GM12801 (cell line): Measurements from ENCODE around the gene MACIR.

ENCODE experiments used
- CTCF ChIP-seq: IDR thresholded peaks from one replicate; pipeline ENCODE4 v1.5.1; 2011; ENCODE audit warnings: control low read depth; ENCODE audit not compliant: insufficient read length; ENCODE audit errors: extremely low read depth

The MACIR gene

GRCh38 chr5:103234239-103234975 is 24.2 kb upstream of the MACIR start:
- TF ChIP-seq CTCF: no peak

DNA sequence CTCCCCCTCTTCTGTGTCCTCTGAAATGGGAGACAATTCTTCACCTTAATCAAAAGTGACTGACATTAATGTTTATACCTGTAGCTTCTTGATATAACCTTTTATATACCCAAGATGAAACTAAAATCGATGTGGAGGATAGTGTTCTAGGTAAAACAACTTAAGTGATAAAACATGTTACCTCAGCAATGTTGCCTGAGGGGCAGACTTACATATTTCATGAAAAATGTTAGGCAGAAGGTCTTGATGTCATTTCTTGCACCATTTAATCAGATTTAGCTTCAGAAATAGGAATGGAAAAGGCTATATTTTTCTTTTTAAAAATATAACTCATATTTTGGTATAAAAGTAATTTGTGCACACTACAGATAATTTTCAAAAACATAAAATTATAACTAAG is 22.7 kb upstream of the MACIR start:
- TF ChIP-seq CTCF: no peak

GRCh38 chr5:103237778-103238177 is 20.8 kb upstream of the MACIR start:
- TF ChIP-seq CTCF: no peak

DNA sequence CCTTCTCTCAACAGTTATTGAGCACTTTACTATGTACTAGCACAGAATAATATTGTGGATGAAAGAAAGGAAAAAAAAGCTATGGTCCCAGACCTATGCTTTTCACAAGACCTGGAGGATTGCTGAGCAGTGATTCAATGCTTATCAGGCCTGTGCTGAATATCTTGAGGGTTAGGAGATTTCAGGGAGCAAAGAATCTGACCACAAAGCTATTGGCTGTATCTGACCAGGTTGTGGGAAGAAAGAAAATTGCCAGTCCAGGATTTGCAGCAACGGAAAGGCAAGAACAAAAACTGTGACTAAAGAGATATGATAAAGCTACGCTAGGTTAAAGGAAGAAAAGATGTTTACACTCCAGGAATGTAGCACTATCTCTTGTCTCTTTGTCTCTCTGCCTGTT is 14.9 kb upstream of the MACIR start:
- TF ChIP-seq CTCF: no peak

GRCh38 chr5:103244398-103244797 is 14.2 kb upstream of the MACIR start:
- TF ChIP-seq CTCF: no peak

DNA sequence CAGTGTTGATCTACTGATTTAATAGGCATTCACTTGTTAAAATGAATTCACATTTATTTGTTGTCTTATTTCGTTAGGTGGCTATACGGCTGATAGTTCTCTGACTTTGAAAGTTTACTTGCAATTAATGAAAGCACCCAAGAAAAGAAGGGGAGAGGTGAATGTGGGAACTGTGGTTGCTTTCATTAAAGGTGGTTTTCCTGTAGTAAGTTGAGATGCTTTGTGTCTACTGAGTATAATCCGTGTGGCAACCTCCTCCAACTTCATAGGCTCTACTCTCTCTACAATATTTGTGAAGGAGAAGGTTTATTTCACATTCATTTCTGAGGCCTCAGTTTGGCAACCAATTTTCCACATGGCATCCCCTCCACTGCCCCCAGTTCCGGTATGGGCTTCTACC is 12.8 kb upstream of the MACIR start:
- no peak for TF ChIP-seq CTCF

DNA sequence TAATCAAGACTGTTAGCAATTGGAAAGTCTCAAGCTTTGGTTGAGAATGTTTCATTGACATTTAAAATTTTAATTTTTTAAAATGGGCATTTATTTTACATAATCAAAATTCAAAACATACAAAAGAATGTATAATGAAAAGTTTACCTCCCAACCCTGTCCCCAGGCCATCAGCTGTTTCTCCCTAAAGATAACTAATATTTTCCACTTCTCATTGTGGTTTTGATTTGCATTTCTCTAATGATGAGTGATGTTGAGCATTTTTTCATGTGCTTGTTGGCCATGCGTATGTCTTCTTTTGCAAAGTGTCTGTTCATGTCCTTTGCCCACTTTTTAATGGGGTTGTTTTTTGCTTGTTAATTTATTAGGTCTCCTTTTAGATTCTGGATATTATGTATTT is 11.4 kb upstream of the MACIR start:
- TF ChIP-seq CTCF: no peak

DNA sequence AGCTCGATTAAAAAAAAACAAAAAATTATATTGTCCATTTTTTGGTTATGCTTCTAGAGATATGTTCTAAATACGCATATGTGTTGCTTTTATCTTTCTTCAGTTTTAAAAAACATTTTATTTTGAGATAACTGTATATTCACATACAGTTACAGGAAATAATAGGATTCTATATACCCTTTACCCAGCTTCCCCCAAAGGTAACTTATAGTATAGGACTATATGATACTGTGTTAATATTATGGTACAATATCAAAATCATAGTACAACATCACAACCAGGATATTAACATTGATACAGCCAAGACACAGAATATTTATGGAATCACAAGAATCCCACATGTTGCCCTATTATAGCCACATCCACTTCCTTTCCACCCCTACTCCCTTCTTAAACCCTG is 9.5 kb upstream of the MACIR start:
- no peak for TF ChIP-seq CTCF
